Stimulated activated CD8-positive, alpha-beta memory T cell treated with anti-CD3 and anti-CD28 coated beads, Interleukin-7, amount 100 ng/mL, for 24 hours (primary cell): ENCODE results near the gene FOXA2.
"Not testable (repeated sequence)": the region's sequence is repeated elsewhere in the genome, so short reads cannot be mapped to it uniquely, and the experiment has no call there.

Experiments used
- DNase-seq: peaks from one replicate; pipeline ENCODE4 v3.0.0-alpha.2; 2020; ENCODE audit warnings: low read depth

Gene FOXA2

GRCh38 chr20:22584522-22584921 lies at the start of gene FOXA2:
FOXA2 (minus strand) TSS chr20:22584572; CDS start chr20:22584278, 294 bp downstream.
- no peak for DNase-seq

GRCh38 chr20:22630701-22631100 lies 46.3 kb upstream of the FOXA2 start:
- no peak for DNase-seq

GRCh38 chr20:22629927-22630326 lies 45.6 kb upstream of the FOXA2 start:
- no peak for DNase-seq

GRCh38 chr20:22629447-22629846 lies 45.1 kb upstream of the FOXA2 start:
- no peak for DNase-seq

GRCh38 chr20:22626496-22626895 lies 42.1 kb upstream of the FOXA2 start:
- no peak for DNase-seq

- no peak for DNase-seq
Observed at GRCh38 chr20:22623211-22623610, 38.8 kb upstream of the FOXA2 start.

- DNase-seq: no peak
Observed at GRCh38 chr20:22620342-22620741, 36.0 kb upstream of the FOXA2 start.

- no peak for DNase-seq
Observed at GRCh38 chr20:22619806-22620205, 35.4 kb upstream of the FOXA2 start.

- no peak for DNase-seq
Observed at GRCh38 chr20:22619272-22619671, 34.9 kb upstream of the FOXA2 start.

- no peak for DNase-seq
Observed at GRCh38 chr20:22617160-22617559, 32.8 kb upstream of the FOXA2 start.

- no peak for DNase-seq
Observed at GRCh38 chr20:22616551-22616950, 32.2 kb upstream of the FOXA2 start.

GRCh38 chr20:22615425-22615824 lies 31.1 kb upstream of the FOXA2 start:
- DNase-seq: no peak

- no peak for DNase-seq
Observed at GRCh38 chr20:22611636-22612035, 27.3 kb upstream of the FOXA2 start.

GRCh38 chr20:22607695-22608094 lies 23.3 kb upstream of the FOXA2 start:
- no peak for DNase-seq

GRCh38 chr20:22604815-22605214 lies 20.4 kb upstream of the FOXA2 start:
- DNase-seq: no peak

- no peak for DNase-seq
Observed at GRCh38 chr20:22601361-22602141, 17.2 kb upstream of the FOXA2 start.

- DNase-seq: not testable (repeated sequence)
Observed at GRCh38 chr20:22599258-22599657, 14.9 kb upstream of the FOXA2 start.

- DNase-seq: no peak
Observed at GRCh38 chr20:22597303-22597702, 12.9 kb upstream of the FOXA2 start.

- DNase-seq: no peak
Observed at GRCh38 chr20:22590662-22591061, 6.3 kb upstream of the FOXA2 start.

- DNase-seq: no peak
Observed at GRCh38 chr20:22586645-22587310, 2.4 kb upstream of the FOXA2 start.

- DNase-seq: no peak
Observed at GRCh38 chr20:22585786-22586493, 1.6 kb upstream of the FOXA2 start.

GRCh38 chr20:22584922-22585785 lies 782 bp upstream of the FOXA2 start:
- no peak for DNase-seq
